ENCODE measurements around the gene TUBB2B. TPM values are rescaled to one million over a fixed set of nuclear protein-coding genes. Genes with fewer than 3 reads are reported as not detected.
A peak's percentile ranks its signal among the peaks of the same experiment; 100 is the strongest.

The TUBB2B gene
- polyA plus RNA-seq, 2 of the 4 experiments (the other 2 are of a cell fraction) = 10.8 to 18.0 TPM

GRCh38 chr6:3240595-3240994, 13.1 kb upstream of the TUBB2B start:
- CTCF ChIA-PET = interaction anchor here (5.8 kb wide), 1 partner anchor 10 kb away, joined by 50 read pairs; no protein-coding TSS in a partner anchor
- FAIRE-seq (no peak), ATAC-seq (no peak), DNase-seq (ENCODE audit: low read depth in 1 of 2, low spot score in 1 of 2) (no peak)
- Histone ChIP-seq H3K4me1 (no peaks in the 10 kb centered on the region), H3K4me2 (no peak overlapping the region), H3K9me3 (no peaks in the 10 kb centered on the region), H3K4me3 (no peak overlapping the region), H3K27ac (no peak overlapping the region)
- WGBS (ENCODE audit: missing lambda C conversion rate) = 73% methylated on average over 6 of the region's 7 CpGs
- POLR2A ChIA-PET = no interaction called here
- TF ChIP-seq FOXS1 (CRISPR knock-in tag; IDR thresholded peaks at IDR 0.05) = no peak
- no peak for TF ChIP-seq MYC (IDR thresholded peaks at IDR 0.05; ENCODE audit: borderline replicate concordance, low read length)
- no peak for TF ChIP-seq SMC3 (IDR thresholded peaks at IDR 0.05)
- no peak for TF ChIP-seq BCL3 (IDR thresholded peaks at IDR 0.05)
- no peak for TF ChIP-seq E2F6 (IDR thresholded peaks at IDR 0.05; ENCODE audit: borderline replicate concordance, low read depth)
- TF ChIP-seq CHD4 (IDR thresholded peaks at IDR 0.05; ENCODE audit: borderline replicate concordance) = no peak

GRCh38 chr6:3239110-3239830, 11.8 kb upstream of the TUBB2B start:
- DNase-seq (ENCODE audit: low read depth in 1 of 2, low spot score in 1 of 2) (peak; percentile 44 to 63), FAIRE-seq (no peak), ATAC-seq (peak; percentile 95 to 96)
- Histone ChIP-seq H3K27ac (no peak overlapping the region), H3K4me1 (no peaks in the 10 kb centered on the region), H3K4me2 (no peak overlapping the region), H3K4me3 (no peak overlapping the region), H3K9me3 (no peaks in the 10 kb centered on the region)
- 50% methylated on average over 9 of the region's 13 CpGs for WGBS (ENCODE audit: missing lambda C conversion rate)
- ChIA-PET CTCF (interaction anchor here (0.6 to 5.8 kb wide), 5 partner anchors 11 to 1076 kb away, joined by 3 to 50 read pairs (median 3); no protein-coding TSS in a partner anchor), POLR2A (no interaction called here)
- TF ChIP-seq KDM5A (IDR thresholded peaks at IDR 0.05) (no peak), RFX5 (IDR thresholded peaks at IDR 0.05) (no peak)

GRCh38 chr6:3237761-3238662, 10.6 kb upstream of the TUBB2B start:
- FAIRE-seq (no peak), ATAC-seq (peak; percentile 36 to 51; a peak in 2 of 6 replicates), DNase-seq (ENCODE audit: low read depth in 1 of 2, low spot score in 1 of 2) (no peak)
- H3K9me3 ChIP-seq = no peaks in the 10 kb centered on the region
- WGBS (ENCODE audit: missing lambda C conversion rate) = 80% methylated on average over 24 of the region's 24 CpGs
- no peak overlapping the region for H3K27ac ChIP-seq
- ChIA-PET CTCF (interaction anchor here (0.5 to 5.8 kb wide), 5 partner anchors 12 to 1656 kb away, joined by 3 to 50 read pairs (median 3); no protein-coding TSS in a partner anchor), POLR2A (no interaction called here)
- no peaks in the 10 kb centered on the region for H3K4me1 ChIP-seq
- H3K4me3 ChIP-seq = no peak overlapping the region
- TF ChIP-seq MYC (IDR thresholded peaks at IDR 0.05; ENCODE audit: borderline replicate concordance, low read length) (no peak), HMGXB4 (CRISPR knock-in tag; IDR thresholded peaks at IDR 0.05; ENCODE audit: borderline replicate concordance) (no peak), E2F6 (IDR thresholded peaks at IDR 0.05; ENCODE audit: borderline replicate concordance, low read depth) (no peak), ZFP36 (IDR thresholded peaks at IDR 0.05; ENCODE audit: borderline replicate concordance, partially characterized antibody) (no peak), RFX5 (IDR thresholded peaks at IDR 0.05) (no peak), MAFK (IDR thresholded peaks at IDR 0.05; ENCODE audit: partially characterized antibody) (no peak), HES2 (IDR thresholded peaks at IDR 0.05) (no peak), EHF (CRISPR knock-in tag; IDR thresholded peaks at IDR 0.05) (no peak), HOXB13 (CRISPR knock-in tag; IDR thresholded peaks at IDR 0.05; ENCODE audit: low read depth) (no peak), SMC3 (IDR thresholded peaks at IDR 0.05) (no peak), JUN (IDR thresholded peaks at IDR 0.05) (no peak), TFCP2L1 (CRISPR knock-in tag; IDR thresholded peaks at IDR 0.05) (no peak), MAZ (IDR thresholded peaks at IDR 0.05; ENCODE audit: borderline replicate concordance, low read depth, low read length) (no peak), BHLHE40 (IDR thresholded peaks at IDR 0.05; ENCODE audit: low read depth, low read length) (no peak), HOXB5 (CRISPR knock-in tag; IDR thresholded peaks at IDR 0.05) (no peak)
- H3K4me2 ChIP-seq = no peak overlapping the region

Measured in A549 (cell line).